Measurements from ENCODE around the gene LARP1. TPM values are rescaled to one million over a fixed set of nuclear protein-coding genes. Genes with fewer than 3 reads are reported as not detected.
"Not testable (repeated sequence)": the region's sequence is repeated elsewhere in the genome, so short reads cannot be mapped to it uniquely, and the experiment has no call there.

LARP1 gene
- polyA plus RNA-seq, 3 donors = 29.8 to 61.3 (median 41.3) TPM

GRCh38 chr5:154834053-154834452, 78.9 kb downstream of the LARP1 start:
- no peak overlapping the region for H3K27ac ChIP-seq (ENCODE audit: low read depth, low read length)
- 45 to 95% (median 90%) methylated on average over 1 of the region's 1 CpG for WGBS, 3 donors

GRCh38 chr5:154835701-154836052, 80.5 kb downstream of the LARP1 start:
- H3K27ac ChIP-seq (ENCODE audit: low read depth, low read length) = not testable (repeated sequence)
- WGBS, 3 donors = 79 to 92% (median 85%) methylated on average over 5 to 9 of the region's 9 CpGs

- no peak overlapping the region for H3K27ac ChIP-seq (ENCODE audit: low read depth, low read length)
- 79 to 86% (median 83%) methylated on average over 6 of the region's 6 CpGs for WGBS, 3 donors
These were observed 81.0 kb downstream of the LARP1 start for GRCh38 chr5:154836225-154836624.

GRCh38 chr5:154837009-154837901, 82.1 kb downstream of the LARP1 start:
- WGBS, 3 donors = 48 to 80% (median 73%) methylated on average over 6 of the region's 6 CpGs
- no peak overlapping the region for H3K27ac ChIP-seq (ENCODE audit: low read depth, low read length)

GRCh38 chr5:154840435-154841272, 85.5 kb downstream of the LARP1 start:
- 76 to 83% (median 80%) methylated on average over 6 of the region's 6 CpGs for WGBS, 3 donors
- H3K27ac ChIP-seq (ENCODE audit: low read depth, low read length) = no peak overlapping the region

- H3K27ac ChIP-seq (ENCODE audit: low read depth, low read length) = no peak overlapping the region
These were observed 86.1 kb downstream of the LARP1 start for GRCh38 chr5:154841273-154841661.

- no peak overlapping the region for H3K27ac ChIP-seq (ENCODE audit: low read depth, low read length)
- 76 to 89% (median 89%) methylated on average over 6 of the region's 6 CpGs for WGBS, 3 donors
These were observed 87.7 kb downstream of the LARP1 start for GRCh38 chr5:154842689-154843530.

- 54 to 82% (median 82%) methylated on average over 5 of the region's 5 CpGs for WGBS, 3 donors
- no peak overlapping the region for H3K27ac ChIP-seq (ENCODE audit: low read depth, low read length)
These were observed 89.6 kb downstream of the LARP1 start for GRCh38 chr5:154844809-154845208.

- H3K27ac ChIP-seq (ENCODE audit: low read depth, low read length) = no peak overlapping the region
These were observed 94.1 kb downstream of the LARP1 start for GRCh38 chr5:154849264-154849785.

GRCh38 chr5:154849791-154850201, 94.6 kb downstream of the LARP1 start:
- no peak overlapping the region for H3K27ac ChIP-seq (ENCODE audit: low read depth, low read length)
- WGBS, 3 donors = 13 to 21% (median 17%) methylated on average over 2 of the region's 2 CpGs

More at GRCh38 chr5:154849264-154849785, 94.1 kb downstream of the LARP1 start:
- WGBS, 3 donors = 53 to 76% (median 69%) methylated on average over 6 of the region's 6 CpGs

- 7 to 14% (median 8%) methylated on average over 11 of the region's 11 CpGs for WGBS, 3 donors
- H3K27ac ChIP-seq (ENCODE audit: low read depth, low read length) = no peak within 1 kb of the TSS
These were observed 95.3 kb downstream of the LARP1 start, which contains the start of gene FAXDC2 for GRCh38 chr5:154850255-154851062. Gene FAXDC2, minus strand, starts transcription at chr5:154850603. Its CDS starts 12,425 bp downstream, at chr5:154838178.

- WGBS, 3 donors = 88 to 92% (median 90%) methylated on average over 3 of the region's 3 CpGs
- no peak overlapping the region for H3K27ac ChIP-seq (ENCODE audit: low read depth, low read length)
These were observed 96.2 kb downstream of the LARP1 start for GRCh38 chr5:154851351-154851750.

- WGBS, 3 donors = 0% methylated on average over 58 to 59 of the region's 59 CpGs
- H3K27ac ChIP-seq (ENCODE audit: low read depth, low read length) = peak overlapping the region; percentile 89
These were observed 102.5 kb downstream of the LARP1 start for GRCh38 chr5:154857530-154858296.

GRCh38 chr5:154858297-154858971, 103.3 kb downstream of the LARP1 start, which contains the start of gene CNOT8:
Gene CNOT8, plus strand, starts transcription at chr5:154858627. Its CDS starts 4,652 bp downstream, at chr5:154863279.
- WGBS, 3 donors = 0 to 1% (median 0%) methylated on average over 61 to 65 of the region's 65 CpGs

GRCh38 chr5:154858972-154859871, 104.0 kb downstream of the LARP1 start:
- peak overlapping the region; percentile 93 for H3K27ac ChIP-seq (ENCODE audit: low read depth, low read length)
- 0 to 1% (median 1%) methylated on average over 26 of the region's 26 CpGs for WGBS, 3 donors

More at GRCh38 chr5:154858297-154858971, 103.3 kb downstream of the LARP1 start, which contains the start of gene CNOT8:
- H3K27ac ChIP-seq (ENCODE audit: low read depth, low read length) = peak within 1 kb of the TSS; percentile 93
